ENCODE data around the gene ANKFY1.

ANKFY1 gene

DNA sequence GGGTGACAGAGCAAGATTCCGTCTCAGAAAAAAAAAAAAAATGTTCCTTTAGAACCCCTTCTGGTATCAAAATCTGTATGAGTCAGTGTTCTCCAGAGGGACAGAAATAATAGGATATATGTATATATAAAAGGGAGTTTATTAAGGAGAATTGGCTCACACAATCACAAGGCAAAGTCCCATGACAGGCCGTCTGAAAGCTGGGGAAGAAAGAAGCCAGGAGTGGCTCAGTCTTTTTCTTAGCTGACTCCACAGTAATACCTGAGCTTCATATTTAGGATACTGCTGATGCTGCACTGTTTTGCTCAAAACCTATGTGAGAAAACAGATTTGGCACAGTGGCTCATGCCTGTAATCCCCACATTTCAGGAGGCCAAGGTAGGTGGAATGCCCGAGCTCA lies 143.4 kb downstream of the ANKFY1 start:
- no peak for DNase-seq (ENCODE audit: low spot score)
- FAIRE-seq, result no peak

DNA sequence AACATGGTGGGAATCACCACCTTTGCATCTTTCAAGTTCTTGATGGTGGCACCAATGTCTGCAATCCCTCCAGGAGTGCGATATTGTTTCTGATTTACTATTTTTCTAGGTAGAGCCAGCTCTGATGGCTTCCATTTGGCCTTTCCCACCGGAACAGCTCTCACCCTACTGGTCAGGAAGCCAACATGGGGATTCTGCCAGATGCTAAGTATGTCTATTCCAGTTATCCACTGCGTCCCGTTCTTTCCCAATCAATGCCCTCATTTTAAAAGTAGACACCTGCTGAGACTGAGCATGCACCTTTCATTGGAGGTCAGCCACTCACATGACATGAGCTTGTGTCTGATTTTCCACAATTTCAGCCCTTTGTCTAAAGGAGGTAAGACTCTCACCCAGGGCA lies 144.5 kb downstream of the ANKFY1 start:
- FAIRE-seq, result no peak
- DNase-seq (ENCODE audit: low spot score), result no peak

DNA sequence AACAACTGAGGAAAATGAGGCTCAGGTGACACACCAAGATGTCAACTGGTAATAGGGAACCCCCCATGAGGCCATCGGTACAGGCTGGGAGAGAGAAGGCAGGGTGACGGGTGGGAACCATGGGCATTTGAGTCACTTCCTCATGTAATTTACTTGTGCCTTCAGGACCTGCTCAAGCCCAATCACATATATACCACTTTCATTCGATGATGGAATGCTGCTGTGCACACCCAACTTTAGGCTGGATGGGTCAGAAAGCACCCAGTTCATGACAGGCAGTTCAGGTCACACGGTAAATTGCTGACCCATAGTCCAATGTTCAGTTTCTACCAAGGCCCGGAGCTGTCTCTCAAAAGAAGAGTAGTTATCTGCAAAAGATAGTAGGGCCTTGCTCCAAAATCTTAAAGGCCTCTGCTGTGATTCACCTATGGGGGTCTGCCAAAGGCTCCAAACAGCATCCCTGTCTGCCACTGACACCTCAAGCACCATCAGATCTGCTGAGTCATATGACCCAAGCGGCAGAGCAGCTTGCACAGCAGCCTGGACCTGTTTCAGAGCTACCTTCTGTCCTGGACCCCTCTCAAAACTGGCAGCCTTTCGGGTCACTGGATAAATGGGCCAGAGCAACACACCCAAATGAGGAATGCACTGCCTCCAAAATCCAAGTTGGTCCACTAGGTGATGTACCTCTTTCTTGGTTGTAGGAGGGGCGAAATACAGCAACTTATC lies 145.6 kb downstream of the ANKFY1 start:
- FAIRE-seq, result no peak
- DNase-seq (ENCODE audit: low spot score), result no peak

- DNase-seq (ENCODE audit: low spot score) (no peak), FAIRE-seq (no peak)
Measured at GRCh38 chr17:4116516-4116915, 147.3 kb downstream of the ANKFY1 start.

Measured in RCC 7860 (cell line).